GM21717 (cell line): Measurements from ENCODE around the gene NUP93.
"Not testable (repeated sequence)": the region's sequence is repeated elsewhere in the genome, so short reads cannot be mapped to it uniquely, and the experiment has no call there.

Experiments used
- ATAC-seq: cut with Tn5 transposase; IDR thresholded peaks from one replicate; pipeline ENCODE4 v1.9.1; 2021; ENCODE audit warnings: mild to moderate bottlenecking, moderate library complexity; ENCODE audit not compliant: unreplicated experiment

NUP93 gene

DNA sequence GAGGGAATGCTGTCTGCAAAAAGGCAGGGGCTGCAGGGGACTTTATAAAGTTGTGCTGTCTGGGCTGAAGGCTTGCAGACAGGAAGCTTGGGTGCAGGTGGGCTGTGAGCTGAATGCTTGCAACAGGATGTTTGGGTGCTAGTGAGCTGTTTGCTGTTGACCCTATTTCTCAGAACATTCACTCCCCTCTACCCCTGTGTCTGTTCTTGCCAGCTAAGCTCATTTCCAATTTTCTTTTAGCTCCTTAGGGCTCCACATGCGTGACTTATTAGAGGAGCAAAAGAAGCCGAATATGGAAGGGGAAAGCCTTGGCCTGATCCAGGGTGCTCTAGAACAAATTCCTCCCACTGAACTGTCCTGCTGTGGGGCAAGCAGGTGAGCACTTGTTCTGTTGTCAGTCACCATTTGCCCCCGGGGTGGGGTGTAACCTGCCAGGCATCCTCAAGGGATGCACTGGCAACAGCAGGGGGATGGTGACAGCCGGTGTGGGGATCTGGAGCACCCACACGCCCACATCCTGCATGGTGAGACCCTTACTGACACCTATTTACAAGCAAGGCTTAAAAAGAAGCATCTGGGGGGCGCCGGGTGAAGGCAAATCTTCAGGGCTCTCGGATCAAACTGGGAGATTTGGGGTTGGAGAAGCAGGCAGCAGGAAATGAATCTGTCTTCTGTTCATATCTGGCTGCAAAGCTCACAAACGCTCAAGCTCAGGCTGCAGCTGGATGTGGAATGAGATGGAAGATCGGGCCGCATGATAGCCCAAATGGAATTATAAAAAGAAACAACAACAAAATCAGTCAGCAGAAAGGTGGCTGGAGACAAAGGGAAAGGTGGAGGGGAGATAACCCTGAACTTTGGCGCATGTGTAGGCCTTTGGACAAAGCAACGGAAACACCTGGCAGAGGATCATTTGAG is 21.1 kb upstream of the NUP93 start:
- no peak for ATAC-seq

DNA sequence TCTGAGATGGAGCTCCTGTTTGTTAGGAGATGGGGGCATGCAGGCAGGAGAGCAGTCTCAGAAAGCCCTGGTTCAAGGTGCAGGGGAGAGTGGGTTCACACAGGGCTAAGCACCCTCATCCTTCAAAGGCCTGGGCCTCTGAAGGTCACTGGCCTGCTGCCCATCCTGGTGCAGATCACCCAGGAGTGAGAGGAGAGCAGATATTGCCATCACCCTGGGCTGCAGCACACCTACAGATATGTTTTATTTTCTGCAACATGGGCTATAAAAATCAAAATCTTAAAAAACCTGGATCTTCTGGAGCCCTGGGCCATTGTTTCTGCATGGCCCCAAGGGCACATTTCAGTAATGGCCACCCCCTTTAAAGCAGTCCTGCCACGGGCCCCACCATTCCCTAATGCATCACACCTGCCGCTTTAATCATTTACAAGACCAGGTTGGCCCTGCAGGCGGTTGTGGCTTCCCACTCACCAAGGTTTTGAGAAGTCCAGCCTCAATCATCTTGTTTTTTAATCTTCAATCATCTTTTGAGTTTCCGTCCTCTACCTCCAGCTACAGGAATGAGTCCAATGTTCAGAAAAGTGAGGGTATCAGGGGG is 20.4 kb upstream of the NUP93 start:
- no peak for ATAC-seq

DNA sequence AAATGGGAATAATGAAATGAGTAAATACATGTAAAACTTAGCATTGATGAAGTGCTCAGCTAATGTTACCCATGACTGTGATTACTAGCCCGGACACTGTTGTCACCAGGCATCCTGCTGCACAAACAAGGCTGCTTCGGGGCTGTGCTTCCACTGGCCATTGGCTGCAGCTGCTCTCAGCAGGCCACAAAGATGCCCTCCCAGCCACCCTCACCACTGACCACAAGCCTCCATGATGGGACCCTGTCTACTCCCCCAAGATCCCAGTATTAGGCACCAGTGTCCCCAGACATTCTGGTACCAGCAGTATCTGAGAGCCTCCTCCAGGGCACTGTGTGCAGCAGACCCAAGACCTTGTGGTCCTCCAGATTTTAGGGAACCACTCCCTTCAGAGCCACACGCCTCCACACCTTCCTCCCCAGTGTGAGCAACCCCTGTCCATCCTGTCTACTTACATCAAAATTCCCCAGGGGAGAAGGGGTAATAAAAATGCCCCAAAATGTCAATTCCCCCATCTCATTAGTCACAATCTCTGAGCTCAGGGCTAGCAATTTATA is 19.7 kb upstream of the NUP93 start:
- no peak for ATAC-seq

DNA sequence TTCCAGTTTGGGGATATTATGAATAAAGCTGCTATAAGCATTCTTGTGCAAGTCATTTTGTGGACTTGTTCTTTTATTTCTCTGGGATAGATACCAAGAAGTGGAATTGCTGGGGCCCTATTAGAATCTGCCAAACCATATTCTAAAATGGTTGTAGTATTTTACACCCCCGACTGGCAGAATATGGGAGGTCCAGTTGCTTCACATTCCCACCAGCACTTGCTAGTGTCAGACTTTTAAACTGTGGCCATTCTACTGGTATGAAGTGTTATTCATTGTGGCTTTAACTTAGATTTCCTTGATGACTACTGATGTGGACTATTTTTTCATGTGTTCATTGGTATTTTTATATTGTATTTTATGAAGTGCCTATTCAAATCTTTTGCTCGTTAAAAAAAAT is 18.1 kb upstream of the NUP93 start:
- no peak for ATAC-seq

DNA sequence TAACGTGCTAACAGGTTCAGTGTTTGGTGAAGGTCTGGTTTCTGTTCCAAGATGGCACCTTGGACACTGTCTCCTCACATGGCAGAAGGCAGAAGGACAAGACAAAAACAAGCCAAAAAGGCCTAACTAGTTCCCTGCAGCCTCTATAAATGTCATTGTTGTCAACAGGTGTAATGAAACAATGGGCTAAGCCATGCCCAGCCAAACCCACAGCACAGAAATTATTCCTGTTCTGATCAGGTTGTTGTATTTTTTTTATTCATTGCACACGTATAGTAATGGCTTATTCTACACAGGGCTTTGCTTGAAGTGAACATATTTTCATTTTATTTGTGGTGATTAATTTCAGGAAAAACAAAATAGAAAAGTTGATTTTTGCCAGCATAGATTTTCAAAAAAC is 16.1 kb upstream of the NUP93 start:
- no peak for ATAC-seq

DNA sequence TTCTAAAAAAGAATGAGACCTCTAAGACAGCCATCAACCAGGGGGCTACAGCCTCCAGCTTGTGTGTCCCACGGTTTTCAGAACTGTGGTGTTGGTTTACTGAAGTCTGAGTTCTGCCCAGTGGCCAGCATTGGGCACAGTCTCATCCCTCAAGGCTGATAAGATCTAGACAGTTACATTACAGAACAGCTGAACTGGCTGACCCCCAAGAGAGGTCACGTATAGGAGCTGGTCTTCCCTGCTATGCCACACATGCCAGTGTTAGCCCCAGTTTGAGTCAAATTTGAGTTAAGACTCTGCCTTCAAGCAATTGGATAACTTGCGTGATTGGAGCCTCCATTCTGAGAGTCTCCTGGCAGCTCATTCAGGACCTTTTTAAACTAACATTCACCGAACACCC is 14.8 kb upstream of the NUP93 start:
- no peak for ATAC-seq

DNA sequence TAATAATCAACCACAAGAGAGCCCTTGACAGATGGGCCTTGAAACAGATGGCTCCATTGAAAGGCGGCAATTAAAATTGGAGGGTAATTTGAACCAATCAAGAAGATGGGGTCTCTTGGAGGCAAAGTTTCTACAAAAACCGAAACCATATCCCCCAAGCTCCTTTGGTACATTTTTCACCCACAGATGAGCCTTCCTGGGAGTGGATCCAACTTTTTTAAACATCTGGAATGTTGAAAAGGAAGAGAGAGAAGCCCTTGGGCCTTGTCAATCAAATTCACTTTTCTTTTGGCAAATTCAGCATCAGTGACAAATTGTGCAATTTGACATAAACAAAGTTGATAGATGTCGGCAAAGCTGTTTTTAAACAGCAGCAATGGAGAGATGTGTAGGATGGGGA is 13.2 kb upstream of the NUP93 start:
- no peak for ATAC-seq

DNA sequence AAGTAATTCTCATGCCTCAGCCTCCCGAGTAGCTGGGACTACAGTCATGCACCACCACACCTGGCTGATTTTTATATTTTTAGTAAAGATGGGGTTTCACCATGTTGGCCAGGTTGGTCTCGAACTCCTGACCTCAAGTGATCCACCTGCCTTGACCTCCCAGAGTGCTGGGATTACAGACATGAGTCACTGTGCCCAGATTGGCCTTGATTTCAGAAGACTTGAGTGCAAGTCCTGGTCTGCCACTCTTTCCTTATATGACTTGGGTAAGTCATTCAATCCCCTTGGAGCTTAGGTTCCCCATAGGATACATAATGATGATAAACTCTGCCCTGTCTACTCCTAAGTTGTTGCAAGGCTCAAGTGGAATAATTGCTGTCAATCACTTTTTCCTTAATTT is 12.4 kb upstream of the NUP93 start:
- ATAC-seq, result not testable (repeated sequence)

DNA sequence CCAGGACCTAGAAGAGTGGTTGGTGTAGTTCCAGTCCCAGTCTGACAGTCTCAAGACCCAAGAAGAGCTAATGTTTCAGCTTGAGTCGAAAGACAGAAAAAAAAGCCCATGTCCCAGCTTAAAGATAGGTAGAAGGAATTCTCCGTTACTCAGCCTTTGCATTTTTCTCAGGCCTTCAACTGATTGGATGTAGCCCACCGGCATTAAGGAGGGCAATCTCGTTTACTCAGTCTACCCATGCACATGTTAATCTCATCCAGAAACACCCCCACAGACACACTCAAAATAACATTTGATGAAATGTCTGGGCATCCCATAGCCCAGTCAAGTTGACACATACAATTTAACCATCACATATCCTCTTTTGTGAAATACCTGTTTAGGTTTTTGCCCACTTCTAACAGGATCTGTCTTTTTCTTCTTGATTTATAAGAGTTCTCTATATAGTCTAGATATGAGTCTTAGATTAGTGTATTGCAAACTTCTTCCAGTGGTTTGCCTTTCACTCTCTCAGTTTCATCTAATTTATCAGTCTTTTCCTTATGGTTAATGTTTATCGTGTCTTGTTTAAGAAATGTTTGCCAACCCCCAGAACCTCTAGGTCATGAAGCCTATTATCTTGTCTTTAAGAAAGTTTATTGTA is 7.6 kb upstream of the NUP93 start:
- ATAC-seq, result no peak

DNA sequence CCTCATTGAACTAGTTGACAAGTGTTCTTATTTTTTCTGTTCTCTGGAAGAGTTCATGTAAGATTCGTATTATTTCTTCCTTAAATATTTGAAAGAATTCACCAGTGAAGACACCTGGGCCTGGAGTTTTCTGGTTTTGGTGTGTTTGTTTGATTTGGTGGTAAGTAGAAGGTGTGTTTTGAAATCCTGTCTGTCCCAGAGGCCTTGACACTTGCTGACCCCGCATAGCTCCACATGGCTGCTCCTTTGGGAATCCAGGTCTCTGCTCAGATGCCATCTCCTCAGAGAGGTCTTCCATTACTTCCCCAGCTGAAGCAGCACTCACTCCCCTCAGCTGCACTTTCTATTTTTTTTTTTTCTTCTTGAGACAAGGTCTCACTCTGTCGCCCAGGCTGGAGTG is 5.7 kb upstream of the NUP93 start:
- no peak for ATAC-seq

DNA sequence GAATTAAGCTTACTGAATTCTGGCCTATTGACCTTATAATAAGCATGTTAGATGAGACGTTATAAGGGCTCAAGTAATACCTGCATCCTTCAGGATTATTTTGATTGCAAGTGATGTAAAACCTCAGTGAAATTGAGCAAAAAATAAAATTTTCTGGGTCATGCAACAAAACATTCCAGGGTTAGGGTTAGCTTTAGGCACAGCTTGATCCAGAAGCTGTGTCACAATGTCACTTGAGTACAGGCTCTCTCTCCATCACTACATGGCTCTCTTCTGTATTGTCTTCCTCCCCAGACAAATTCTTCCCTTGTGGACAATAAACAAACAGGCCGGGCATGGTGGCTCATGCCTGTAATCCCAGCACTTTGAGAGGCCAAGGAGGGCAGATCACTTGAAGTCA is 3.6 kb upstream of the NUP93 start:
- ATAC-seq, result no peak

DNA sequence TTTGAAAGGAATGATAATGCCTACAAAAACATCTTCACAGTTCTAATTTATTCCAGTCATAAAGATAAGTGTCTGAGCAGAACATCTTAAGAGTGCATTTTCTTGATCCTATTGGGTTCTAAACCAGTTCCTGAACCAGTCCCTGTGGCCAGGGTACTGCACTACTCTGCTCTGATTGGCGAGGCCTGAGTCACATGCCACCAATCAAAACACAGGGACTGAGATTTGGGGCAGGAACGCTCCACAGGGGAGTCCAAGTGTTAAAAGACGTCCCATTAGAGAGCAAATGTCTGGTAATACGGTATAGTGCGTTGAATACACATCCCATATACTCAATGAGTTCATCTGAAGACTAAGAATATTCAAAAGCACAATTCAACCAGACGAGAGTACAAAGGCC is 3.0 kb upstream of the NUP93 start:
- no peak for ATAC-seq

DNA sequence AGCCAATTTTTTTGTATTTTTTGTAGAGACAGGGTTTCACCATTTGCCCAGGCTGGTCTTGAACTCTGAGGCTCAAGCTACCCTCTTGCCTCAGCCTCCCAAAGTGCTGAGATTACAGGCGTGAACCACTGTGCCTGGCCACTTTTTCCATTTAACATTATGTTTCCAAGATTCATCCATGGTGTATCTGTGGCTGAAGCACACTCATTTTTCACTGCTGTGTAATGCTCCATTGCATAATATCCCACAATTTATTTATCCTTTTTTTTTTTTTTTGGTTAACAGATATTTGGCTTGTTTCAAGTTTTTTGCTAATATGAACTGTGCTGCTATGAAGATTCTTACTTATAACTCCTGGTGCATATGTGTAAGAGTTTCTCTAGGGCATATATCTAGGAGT is 1.9 kb upstream of the NUP93 start:
- no peak for ATAC-seq

DNA sequence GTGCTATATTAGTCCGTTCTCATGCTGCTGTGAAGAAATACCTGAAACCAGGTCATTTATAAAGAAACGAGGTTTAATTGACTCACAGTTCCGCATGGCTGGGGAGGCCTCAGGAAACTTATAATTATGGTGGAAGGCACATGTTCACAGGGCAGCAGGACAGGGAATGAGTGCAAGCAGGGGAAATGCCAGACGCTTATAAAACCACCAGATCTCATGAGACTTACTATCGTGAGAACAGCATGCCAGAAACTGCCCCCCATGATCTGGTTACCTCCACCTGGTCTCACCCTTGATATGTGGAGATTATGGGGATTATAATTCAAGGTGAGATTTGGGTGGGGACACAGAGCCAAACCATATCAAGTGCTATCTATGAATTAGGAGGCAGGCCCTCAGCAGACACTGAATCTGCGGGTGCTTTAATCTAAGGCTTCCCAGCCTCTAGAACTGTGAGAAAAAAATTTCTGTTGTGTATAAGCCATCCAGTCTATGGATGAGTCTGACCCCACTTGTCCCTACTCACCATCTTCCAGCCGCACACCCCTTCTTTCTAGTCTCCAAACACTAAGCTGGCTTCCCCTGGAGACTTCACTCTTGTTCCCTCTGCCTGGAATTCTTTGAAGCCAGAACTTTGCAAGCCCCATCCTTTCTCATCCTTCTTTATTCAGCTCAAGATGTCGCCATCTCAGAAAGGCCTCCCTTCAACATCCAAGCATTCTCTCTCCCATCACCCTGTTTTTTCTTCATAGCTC is 772 bp upstream of the NUP93 start:
- no peak for ATAC-seq

DNA sequence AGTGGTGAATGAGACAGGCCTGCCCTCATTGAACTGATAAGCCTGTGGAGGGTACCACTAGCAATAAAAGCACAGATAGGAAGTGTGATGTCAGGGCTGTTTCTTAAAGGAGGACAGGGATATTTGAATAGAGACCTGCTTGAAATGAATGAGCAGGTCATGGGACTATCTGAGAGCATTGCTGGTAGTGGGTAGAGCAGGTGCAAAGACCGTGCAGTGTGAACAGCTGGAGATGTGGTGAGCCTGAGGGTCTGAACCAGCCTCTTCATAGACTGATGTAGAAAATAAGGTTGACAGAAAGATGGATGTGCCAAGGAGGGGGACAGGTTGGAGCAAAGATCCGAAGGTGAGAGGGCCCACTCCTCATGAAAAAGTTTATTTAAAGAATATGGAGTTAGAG is 2.4 kb downstream of the NUP93 start:
- ATAC-seq, result peak; percentile 37

DNA sequence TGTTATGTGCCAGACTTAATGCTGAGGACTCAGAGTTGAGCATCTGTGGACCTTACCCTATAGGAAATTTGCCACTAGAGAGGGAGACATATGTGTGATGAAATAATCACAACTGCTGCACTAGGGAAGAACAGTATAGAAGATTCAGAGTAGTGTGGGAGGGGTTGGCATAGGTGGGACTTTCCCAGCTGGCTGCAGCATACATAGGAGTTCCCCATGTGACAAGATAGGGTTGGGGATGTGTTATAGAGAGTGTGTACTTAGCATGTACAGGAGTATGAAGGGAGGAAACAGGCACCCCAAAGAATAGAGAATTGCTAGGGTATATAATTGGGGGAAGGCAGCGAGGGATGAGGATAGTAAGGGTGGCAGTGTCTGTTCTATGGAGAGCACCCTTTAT is 2.9 kb downstream of the NUP93 start:
- ATAC-seq, result peak; percentile 46

DNA sequence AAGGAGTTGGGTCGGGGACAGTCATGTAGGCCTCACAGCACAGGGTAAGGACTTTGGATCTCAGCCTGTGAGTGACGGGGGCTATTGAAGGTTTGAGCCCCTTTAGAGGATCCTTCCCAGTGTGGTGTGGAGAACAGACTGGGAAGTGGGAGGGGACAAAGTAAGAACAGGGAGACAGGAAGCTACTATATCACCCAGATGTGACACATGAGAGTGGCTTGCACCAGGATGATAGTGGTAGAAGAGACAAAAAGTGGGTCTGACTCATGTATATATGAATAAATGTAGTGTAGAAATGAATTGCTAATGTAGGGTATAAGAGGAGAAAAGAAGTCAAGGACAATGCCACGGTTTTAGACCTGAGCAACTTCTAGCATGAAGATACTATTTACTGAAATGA is 4.5 kb downstream of the NUP93 start:
- ATAC-seq, result no peak

DNA sequence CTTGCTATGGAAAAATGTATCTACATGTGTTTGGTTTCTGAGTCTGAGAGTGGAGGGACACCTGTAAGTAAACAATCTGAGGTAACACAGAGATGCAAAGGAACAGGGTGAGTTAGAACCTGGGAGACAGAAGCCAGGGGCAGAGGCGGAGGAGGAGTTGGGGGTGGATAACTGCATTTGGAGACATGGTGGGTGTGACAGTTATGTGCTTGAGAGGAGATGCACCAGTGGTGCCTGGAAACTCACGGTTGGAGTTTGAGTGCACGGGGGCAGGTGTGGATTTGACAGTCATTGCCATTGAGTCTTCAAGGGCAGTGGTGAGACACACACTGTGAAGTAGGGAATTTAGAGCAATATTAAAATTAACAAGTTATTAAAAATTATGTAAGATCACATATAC is 6.5 kb downstream of the NUP93 start:
- no peak for ATAC-seq

DNA sequence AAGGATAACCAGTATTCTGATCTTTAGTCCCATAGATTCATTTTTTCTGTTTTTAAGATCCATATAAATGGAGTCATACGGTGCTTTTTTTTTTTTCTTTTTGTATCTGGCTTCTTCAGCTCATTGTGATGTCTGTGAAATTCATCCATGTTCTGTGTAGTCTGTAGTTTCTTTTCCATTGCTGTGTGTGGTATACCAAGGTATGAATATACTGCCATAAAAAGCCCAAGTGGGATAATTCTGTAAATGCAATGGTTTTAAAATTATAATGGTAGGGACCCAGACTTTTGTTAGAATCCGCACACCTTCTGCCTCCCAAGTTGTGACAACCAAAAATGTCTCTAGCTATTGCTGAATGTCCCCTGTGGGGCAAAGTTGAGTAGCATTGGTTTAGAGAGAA is 7.6 kb downstream of the NUP93 start:
- no peak for ATAC-seq

DNA sequence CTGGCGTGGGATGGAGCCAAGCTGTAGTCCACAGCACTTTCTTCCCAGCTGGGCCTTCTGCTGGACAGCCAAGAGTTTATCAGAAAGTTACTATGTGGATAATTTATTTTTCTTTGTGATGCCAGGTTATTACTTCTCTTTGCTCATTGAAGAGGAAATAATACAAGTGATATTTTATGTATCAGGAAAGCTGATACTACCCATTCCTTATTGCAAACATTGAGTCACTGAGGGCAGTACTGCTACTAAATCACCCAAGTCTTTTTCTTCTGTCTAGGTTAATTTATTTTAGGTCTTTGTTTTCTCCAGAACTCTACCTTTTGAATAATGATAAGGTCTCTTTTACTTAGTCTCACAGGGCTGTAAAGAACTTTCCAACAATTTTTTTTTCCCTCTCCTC is 8.3 kb downstream of the NUP93 start:
- ATAC-seq, result no peak

DNA sequence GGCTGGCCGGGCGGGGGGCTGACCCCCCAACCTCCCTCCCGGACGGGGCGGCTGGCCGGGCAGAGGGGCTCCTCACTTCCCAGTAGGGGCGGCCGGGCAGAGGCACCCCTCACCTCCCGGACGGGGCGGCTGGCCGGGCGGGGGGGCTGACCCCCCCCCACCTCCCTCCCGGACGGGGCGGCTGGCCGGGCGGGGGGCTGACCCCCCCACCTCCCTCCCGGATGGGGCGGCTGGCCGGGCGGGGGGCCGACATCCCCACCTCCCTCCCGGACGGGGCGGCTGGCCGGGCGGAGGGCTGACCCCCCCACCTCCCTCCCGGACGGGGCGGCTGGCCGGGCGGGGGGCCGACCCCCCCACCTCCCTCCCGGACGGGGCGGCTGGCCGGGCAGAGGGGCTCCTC is 9.4 kb downstream of the NUP93 start:
- ATAC-seq, result not testable (repeated sequence)
